HG03175 (cell line): Measurements from ENCODE around the gene PAGE4.

Source experiments
- ATAC-seq: cut with Tn5 transposase; IDR thresholded peaks from one replicate; pipeline ENCODE4 v1.9.1; 2021; ENCODE audit warnings: mild to moderate bottlenecking, moderate library complexity; ENCODE audit not compliant: unreplicated experiment

Gene PAGE4

GRCh38 chrX:49829016-49829415 lies at the start of gene PAGE4:
Gene PAGE4 (plus strand): TSS chrX:49829303. CDS start chrX:49830429, 1,126 bp downstream.
- ATAC-seq: no peak

DNA sequence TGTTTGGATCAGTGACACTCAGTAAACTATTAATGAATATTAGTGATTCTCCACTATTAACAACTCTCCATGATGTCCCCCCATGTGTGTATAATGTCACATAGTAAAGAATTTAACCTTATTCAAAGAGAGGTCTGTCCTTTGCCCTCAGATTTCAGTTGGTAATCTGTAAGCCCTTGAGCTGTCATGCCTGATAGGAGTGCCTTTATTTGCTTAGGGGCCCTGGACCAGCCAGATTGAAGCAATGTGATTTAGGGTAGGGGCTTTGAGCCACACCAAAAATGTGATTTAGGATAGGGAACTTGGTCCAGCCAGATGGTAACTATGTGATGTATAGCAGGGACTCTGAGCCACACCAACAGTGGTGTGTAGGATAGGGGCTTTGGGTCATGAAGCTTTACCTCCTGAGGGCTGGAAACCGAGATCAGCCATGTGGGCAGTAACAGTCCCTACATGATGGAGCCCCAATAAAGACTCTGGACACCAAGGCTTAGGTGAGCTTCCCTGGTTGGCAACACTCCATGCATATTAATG lies 44.3 kb upstream of the PAGE4 start:
- ATAC-seq: no peak

DNA sequence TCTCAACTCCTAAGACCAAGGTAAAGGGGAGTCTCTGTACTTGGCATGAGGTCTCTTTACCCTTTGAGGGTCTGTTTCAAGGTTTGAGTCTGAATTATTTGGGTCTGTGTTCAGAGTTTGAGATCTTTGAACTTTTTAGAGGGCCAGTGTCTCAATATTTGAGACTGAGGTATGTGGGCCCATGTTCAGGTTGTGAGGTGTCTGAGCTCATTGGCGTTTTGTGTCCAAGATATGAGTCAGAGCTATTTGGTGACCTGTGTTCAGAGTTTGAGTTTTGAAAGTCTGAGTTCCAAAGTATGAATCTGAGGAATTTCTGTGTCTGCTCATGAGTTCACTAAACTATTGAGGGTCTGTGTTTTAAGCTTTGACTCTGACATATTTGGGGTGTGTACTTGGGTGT lies 36.7 kb upstream of the PAGE4 start:
- no peak for ATAC-seq

GRCh38 chrX:49793686-49794085 lies 35.4 kb upstream of the PAGE4 start:
- ATAC-seq: no peak

DNA sequence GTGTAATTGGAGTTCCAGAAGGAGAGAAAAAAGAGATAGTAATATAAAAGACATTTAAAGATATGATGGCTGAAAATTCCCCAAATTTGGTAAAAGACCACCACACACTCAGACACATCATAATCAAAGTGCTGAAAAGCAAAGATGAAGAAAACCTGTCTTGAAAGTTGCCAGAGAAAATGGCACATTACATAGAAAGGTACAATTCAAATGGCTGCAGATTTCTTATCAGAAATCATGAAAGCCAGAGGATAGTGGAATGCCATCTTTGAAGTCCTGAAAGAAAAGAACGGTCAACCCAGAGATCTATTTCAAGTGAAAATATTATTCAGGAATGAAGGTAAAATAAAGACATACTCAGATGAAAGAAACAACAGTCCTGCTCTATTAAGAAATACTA lies 29.3 kb upstream of the PAGE4 start:
- ATAC-seq: no peak

- ATAC-seq: no peak
Measured at GRCh38 chrX:49809891-49810632, 19.0 kb upstream of the PAGE4 start.

DNA sequence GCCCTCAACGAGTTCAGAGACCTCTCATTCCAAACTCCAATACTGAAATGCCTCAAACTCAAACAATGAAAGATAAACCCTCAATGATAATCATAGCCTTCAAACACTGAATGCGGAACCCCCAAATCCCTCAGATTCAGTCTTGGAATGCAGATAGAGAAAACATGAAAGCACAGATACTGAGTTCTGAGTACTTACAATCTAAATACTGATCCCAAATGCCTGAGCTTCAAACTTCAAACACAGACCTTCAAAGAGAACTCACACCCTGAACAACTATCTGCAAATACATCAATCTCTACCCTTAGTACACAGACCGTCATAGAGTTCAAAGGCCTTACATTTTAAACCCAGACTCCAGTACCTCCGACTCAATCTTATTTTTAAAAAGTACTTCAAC lies 16.9 kb upstream of the PAGE4 start:
- no peak for ATAC-seq

- ATAC-seq: no peak
Measured at GRCh38 chrX:49816435-49816834, 12.7 kb upstream of the PAGE4 start.

- no peak for ATAC-seq
Measured at GRCh38 chrX:49838374-49838773, 9.3 kb downstream of the PAGE4 start.

GRCh38 chrX:49840679-49841078 lies 11.6 kb downstream of the PAGE4 start:
- ATAC-seq: peak; percentile 48

GRCh38 chrX:49842621-49843020 lies 13.5 kb downstream of the PAGE4 start:
- no peak for ATAC-seq

GRCh38 chrX:49844611-49845010 lies 15.5 kb downstream of the PAGE4 start:
- no peak for ATAC-seq

DNA sequence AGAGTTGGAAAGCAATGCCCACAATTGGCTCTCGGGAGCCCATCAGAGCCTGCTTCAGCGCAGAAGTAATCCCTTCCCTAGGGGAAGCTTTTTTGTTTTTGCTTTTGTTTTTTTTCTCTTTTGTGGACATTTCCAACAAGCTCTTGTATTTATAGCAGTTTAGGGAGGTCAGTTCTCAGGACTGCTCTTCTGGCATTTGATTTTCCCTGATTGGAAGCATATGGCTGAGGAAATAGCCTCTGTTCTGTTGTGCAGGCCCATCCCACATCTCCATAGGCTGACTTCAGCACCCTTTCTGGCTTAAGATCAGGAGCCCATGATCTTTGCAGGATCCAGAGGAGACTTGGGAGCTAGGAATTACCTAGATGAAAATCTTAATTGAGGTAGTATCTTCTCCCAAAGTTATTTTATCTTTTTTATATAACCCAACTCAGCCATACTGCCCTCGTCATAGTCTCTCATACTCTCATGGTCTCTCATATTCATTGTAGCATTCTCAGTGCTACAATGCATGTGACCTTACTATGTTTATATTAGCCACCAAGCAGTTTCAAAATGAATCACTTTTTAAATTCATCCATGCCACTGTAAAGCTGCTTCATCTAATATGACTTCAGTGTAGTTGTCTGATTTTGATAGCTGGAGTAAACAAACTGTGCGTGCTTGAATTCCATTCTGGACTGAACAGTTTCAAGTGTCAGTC lies 16.7 kb downstream of the PAGE4 start:
- no peak for ATAC-seq

DNA sequence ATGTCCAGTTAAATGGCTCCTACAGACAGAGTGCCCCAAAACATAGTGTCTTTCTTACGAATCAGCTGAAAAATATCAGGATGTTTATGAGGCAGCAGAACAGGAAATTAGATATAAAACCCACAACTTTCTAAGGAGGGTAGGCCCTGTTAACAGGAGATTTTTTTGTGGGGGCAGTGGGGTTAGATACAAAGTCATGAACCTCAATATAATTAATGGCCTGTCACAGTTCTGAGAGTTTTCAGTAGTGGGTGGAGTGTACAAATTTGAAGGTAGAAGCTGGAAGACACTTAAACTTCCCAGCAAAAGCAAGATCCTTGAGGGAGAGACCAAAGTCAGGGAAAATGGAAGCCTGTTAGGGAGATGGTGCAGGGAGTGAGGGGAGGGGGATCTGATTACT lies 17.4 kb downstream of the PAGE4 start:
- no peak for ATAC-seq

DNA sequence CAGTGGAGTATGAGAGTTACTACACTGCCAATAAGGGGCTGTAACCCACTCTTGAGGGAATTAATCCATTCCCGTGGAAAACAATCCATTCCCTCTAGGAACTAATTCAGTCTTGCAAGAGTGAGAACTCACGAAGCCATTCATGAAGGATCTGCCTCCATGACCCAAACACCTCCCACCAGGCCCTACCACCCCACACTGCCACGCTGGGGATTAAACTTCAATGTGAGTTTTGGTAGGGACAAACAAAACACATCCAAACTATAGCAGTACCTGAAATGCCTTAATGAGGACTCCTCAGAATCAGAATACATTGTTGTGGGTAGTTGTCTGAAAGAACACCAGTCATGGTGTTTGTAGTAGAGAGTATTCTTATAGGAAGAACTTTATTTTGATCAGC lies 19.2 kb downstream of the PAGE4 start:
- no peak for ATAC-seq

DNA sequence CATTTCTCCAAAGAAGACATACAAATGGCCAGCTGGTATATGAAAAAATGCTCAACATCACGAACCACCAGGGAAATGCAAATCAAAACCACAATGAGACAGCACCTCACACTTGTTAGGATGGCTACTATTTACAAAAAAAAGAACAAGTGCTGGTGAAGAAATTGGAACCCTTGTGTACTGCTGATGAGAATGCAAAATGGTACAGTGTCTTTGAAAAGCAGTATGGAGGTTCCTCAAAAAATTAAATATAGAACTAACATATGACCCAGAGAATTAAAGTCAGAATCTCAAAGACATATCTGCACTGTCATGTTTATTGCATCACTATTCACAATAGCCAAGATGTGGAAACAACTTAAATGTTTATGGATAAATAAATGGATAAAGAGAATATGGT lies 20.9 kb downstream of the PAGE4 start:
- no peak for ATAC-seq

- ATAC-seq: no peak
Measured at GRCh38 chrX:49853661-49854060, 24.6 kb downstream of the PAGE4 start.

GRCh38 chrX:49856819-49857218 lies 27.7 kb downstream of the PAGE4 start:
- no peak for ATAC-seq

- ATAC-seq: no peak
Measured at GRCh38 chrX:49858341-49858740, 29.2 kb downstream of the PAGE4 start.

- ATAC-seq: no peak
Measured at GRCh38 chrX:49859491-49859890, 30.4 kb downstream of the PAGE4 start.

DNA sequence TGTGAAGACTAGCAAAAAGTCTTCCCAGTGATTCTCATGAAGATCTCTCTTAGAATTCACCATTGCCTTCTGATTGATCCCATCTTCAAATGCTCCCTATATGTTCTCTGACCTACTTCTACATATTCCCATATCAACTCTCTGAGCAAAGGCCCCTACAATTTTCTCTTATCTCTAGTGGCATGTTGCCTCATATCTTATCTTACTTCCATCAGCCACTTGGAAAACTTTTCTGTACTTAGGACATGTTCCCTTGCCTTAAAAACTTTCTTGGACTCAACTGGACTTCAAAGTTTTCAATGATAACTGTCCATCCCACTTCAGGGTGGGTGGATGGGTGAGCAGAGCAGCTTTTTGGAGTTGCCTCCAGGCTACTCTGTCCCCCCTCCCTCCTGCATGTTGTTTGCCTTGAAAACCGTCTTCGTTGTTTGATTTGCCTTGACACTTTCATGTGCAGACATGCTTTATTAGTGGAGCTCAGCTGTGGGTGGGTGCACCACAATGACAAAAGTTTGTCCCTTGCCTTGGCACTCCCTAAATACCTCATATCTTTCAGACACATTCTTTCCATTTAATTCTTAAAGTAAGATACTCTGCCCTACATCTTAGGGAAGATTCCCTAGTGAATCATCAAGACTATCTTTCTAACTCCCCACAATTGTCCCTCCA lies 31.9 kb downstream of the PAGE4 start:
- ATAC-seq: no peak

- no peak for ATAC-seq
Measured at GRCh38 chrX:49862093-49862492, 33.0 kb downstream of the PAGE4 start.
